Skeletal muscle tissue (tissue), 4 donors: Measurements from ENCODE around the gene CDCA7L. TPM values are rescaled to one million over a fixed set of nuclear protein-coding genes. Genes with fewer than 3 reads are reported as not detected.

Experiments
- H3K27ac ChIP-seq: one replicate; pipeline ENCODE4 v1.7.0; 2013; ENCODE audit warnings: mild to moderate bottlenecking, low read depth, low read length, inconsistent platforms
- H3K27me3 ChIP-seq, 3 donors: one replicate each; pipeline ENCODE4 v1.7.0; 2013; ENCODE audit warnings: low read length in 3 of 3; ENCODE audit not compliant: control insufficient read depth in 3 of 3, insufficient read depth in 3 of 3
- H3K36me3 ChIP-seq, 3 donors: one replicate each; pipeline ENCODE4 v1.7.0; 2013; ENCODE audit warnings: low read length in 3 of 3; ENCODE audit not compliant: control insufficient read depth in 3 of 3, insufficient read depth in 3 of 3
- H3K4me1 ChIP-seq, 3 donors: one replicate each; pipeline ENCODE4 v1.7.0; 2013; ENCODE audit warnings: low read length in 3 of 3, mild to moderate bottlenecking in 3 of 3; ENCODE audit not compliant: control insufficient read depth in 3 of 3, insufficient read depth in 3 of 3
- H3K4me3 ChIP-seq, 3 donors: one replicate each; pipeline ENCODE4 v1.7.0; 2013; ENCODE audit warnings: low read length in 3 of 3
- H3K9ac ChIP-seq, 3 donors: one replicate each; pipeline ENCODE4 v1.7.0; 2013; ENCODE audit warnings: low read length in 3 of 3, mild to moderate bottlenecking in 3 of 3, moderate library complexity in 2 of 3, low read depth in 1 of 3
- H3K9me3 ChIP-seq, 3 donors: one replicate each; pipeline ENCODE4 v1.7.0; 2013; ENCODE audit warnings: low read length in 3 of 3; ENCODE audit not compliant: control insufficient read depth in 3 of 3
- total RNA-seq: library from RNA; depleted of rRNA; stranded (reverse); fragments of >200 nt; gene quantifications from one replicate; pipeline ENCODE4 v1.2.3, GENCODE V29; 2014
- donor health status: Osteomylitis.

Gene CDCA7L
- total RNA-seq, 1 donor from 2014 or later: 19.8 TPM

- Histone ChIP-seq H3K9ac (peak overlapping the region in 2 of 3 donors; percentile 69 to 86), H3K4me1 (peaks cover 0 to 11% (median 5%) of the 10 kb centered on the region in 3 donors), H3K36me3 (no peaks in the 10 kb centered on the region), H3K27ac (peak overlapping the region; percentile 82), H3K9me3 (no peaks in the 10 kb centered on the region), H3K4me3 (peak overlapping the region; percentile 33 to 80 (median 77)), H3K27me3 (no peaks in the 10 kb centered on the region)
Observed at GRCh38 chr7:21946222-21946709, 567 bp upstream of the CDCA7L start.

GRCh38 chr7:21944616-21945453 lies 864 bp downstream of the CDCA7L start:
- H3K36me3 ChIP-seq: no peaks in the 10 kb centered on the region
- H3K9ac ChIP-seq: peak overlapping the region; percentile 69 to 86 (median 71)
- H3K9me3 ChIP-seq: no peaks in the 10 kb centered on the region
- H3K27me3 ChIP-seq: no peaks in the 10 kb centered on the region
- peak overlapping the region; percentile 82 for H3K27ac ChIP-seq
- peaks cover 5 to 11% (median 7%) of the 10 kb centered on the region in 3 donors for H3K4me1 ChIP-seq
- peak overlapping the region; percentile 77 to 86 (median 80) for H3K4me3 ChIP-seq

GRCh38 chr7:21943436-21943835 lies 2.3 kb downstream of the CDCA7L start:
- Histone ChIP-seq H3K27ac (no peak overlapping the region), H3K9me3 (no peaks in the 10 kb centered on the region), H3K9ac (no peak overlapping the region), H3K4me3 (no peak overlapping the region), H3K27me3 (no peaks in the 10 kb centered on the region), H3K36me3 (no peaks in the 10 kb centered on the region), H3K4me1 (peaks cover 7 to 16% (median 11%) of the 10 kb centered on the region in 3 donors)

DNA sequence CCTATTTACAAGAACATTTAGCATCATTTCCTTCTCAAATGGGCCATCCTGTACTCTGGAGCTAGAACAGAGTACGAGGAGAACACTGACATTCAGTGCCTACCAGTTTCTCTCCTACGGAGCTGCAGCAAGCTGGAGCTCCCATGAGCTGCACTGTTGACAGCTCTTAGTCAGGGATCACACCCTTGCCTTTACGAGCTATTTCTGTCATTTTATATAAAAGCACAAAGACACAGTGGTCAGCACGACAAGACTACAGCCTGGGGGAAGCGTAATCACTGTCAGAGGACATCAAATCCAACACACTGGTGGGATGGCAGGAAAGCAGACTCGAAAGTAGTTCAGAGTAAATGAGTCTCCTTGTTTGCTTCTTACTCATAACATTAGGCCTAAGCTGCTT lies 2.7 kb downstream of the CDCA7L start:
- Histone ChIP-seq H3K9ac (no peak overlapping the region), H3K36me3 (no peaks in the 10 kb centered on the region), H3K27ac (no peak overlapping the region), H3K27me3 (no peaks in the 10 kb centered on the region), H3K9me3 (no peaks in the 10 kb centered on the region), H3K4me3 (no peak overlapping the region), H3K4me1 (peaks cover 7 to 16% (median 11%) of the 10 kb centered on the region in 3 donors)

- Histone ChIP-seq H3K27ac (no peak overlapping the region), H3K36me3 (no peaks in the 10 kb centered on the region), H3K4me3 (no peak overlapping the region), H3K9ac (peak overlapping the region in 1 of 3 donors; percentile 4), H3K27me3 (no peaks in the 10 kb centered on the region), H3K9me3 (no peaks in the 10 kb centered on the region), H3K4me1 (peaks cover 7 to 16% (median 11%) of the 10 kb centered on the region in 3 donors)
Observed at GRCh38 chr7:21941611-21942141, 4.0 kb downstream of the CDCA7L start.

GRCh38 chr7:21939858-21940372 lies 5.8 kb downstream of the CDCA7L start:
- H3K4me3 ChIP-seq: no peak overlapping the region
- peaks cover 4 to 16% (median 7%) of the 10 kb centered on the region in 3 donors for H3K4me1 ChIP-seq
- H3K27ac ChIP-seq: no peak overlapping the region
- no peaks in the 10 kb centered on the region for H3K9me3 ChIP-seq
- H3K9ac ChIP-seq: no peak overlapping the region
- H3K36me3 ChIP-seq: no peaks in the 10 kb centered on the region
- H3K27me3 ChIP-seq: no peaks in the 10 kb centered on the region

- no peak overlapping the region for H3K9ac ChIP-seq
- no peaks in the 10 kb centered on the region for H3K9me3 ChIP-seq
- H3K27me3 ChIP-seq: no peaks in the 10 kb centered on the region
- no peak overlapping the region for H3K4me3 ChIP-seq
- peaks cover 2 to 16% (median 2%) of the 10 kb centered on the region in 3 donors for H3K4me1 ChIP-seq
- H3K36me3 ChIP-seq: no peaks in the 10 kb centered on the region
- no peak overlapping the region for H3K27ac ChIP-seq
Observed at GRCh38 chr7:21939136-21939857, 6.4 kb downstream of the CDCA7L start.

- no peaks in the 10 kb centered on the region for H3K36me3 ChIP-seq
- H3K27me3 ChIP-seq: no peaks in the 10 kb centered on the region
- H3K4me1 ChIP-seq: peaks cover 2 to 16% (median 2%) of the 10 kb centered on the region in 3 donors
- H3K9ac ChIP-seq: no peak overlapping the region
- H3K9me3 ChIP-seq: no peaks in the 10 kb centered on the region
- H3K27ac ChIP-seq: no peak overlapping the region
- H3K4me3 ChIP-seq: no peak overlapping the region
Observed at GRCh38 chr7:21938463-21938862, 7.2 kb downstream of the CDCA7L start.

- Histone ChIP-seq H3K27ac (no peak overlapping the region), H3K27me3 (no peaks in the 10 kb centered on the region), H3K4me1 (peaks cover 0 to 8% (median 2%) of the 10 kb centered on the region in 3 donors), H3K9ac (no peak overlapping the region), H3K9me3 (no peaks in the 10 kb centered on the region), H3K36me3 (no peaks in the 10 kb centered on the region), H3K4me3 (no peak overlapping the region)
Observed at GRCh38 chr7:21934808-21935207, 10.9 kb downstream of the CDCA7L start.
